HEK293 (cell line): Measurements from ENCODE around the gene IGFL3.

Source experiments
- CTCF ChIA-PET: fragments of 350-600 bp; formaldehyde crosslinking; extraction: SDS; loops from one replicate; lab custom pipeline; 2021; ENCODE audit warnings: antibody characterized with exemption; lab: Yijun Ruan, JAX
- POLR2A ChIA-PET: fragments of 300-600 bp; formaldehyde crosslinking; extraction: SDS; loops from one replicate; lab custom pipeline; 2020; ENCODE audit warnings: antibody characterized with exemption, inconsistent platforms; lab: Yijun Ruan, JAX
- H3K27ac ChIP-seq: fragments of 200-500 bp; sonication (Bioruptor generic); 2 replicates; pipeline ENCODE4 v1.5.1; 2014; ENCODE audit warnings: low read depth, low read length, control low read depth, inconsistent platforms; ENCODE audit errors: extremely low read depth
- H3K36me3 ChIP-seq, 2 experiments: fragments of 200-500 bp in 1 of 2; sonication (Bioruptor generic) in 1 of 2; 1 replicate in 1 of 2; 2 replicates in 1 of 2; pipeline ENCODE4 v1.5.1; 2014 to 2017; ENCODE audit warnings: inconsistent platforms in 2 of 2, low read length in 2 of 2; ENCODE audit not compliant: control insufficient read depth in 2 of 2, insufficient read depth in 1 of 2
- H3K4me1 ChIP-seq: fragments of 200-500 bp; sonication (Bioruptor generic); 2 replicates; pipeline ENCODE4 v1.5.1; 2014; ENCODE audit warnings: mild to moderate bottlenecking, low read length, inconsistent platforms; ENCODE audit not compliant: control insufficient read depth, insufficient read depth
- H3K4me3 ChIP-seq: 2 replicates; pipeline ENCODE4 v1.5.1; 2011; ENCODE audit warnings: low read depth, mild to moderate bottlenecking, control low read depth, low read length, moderate library complexity
- H3K9me3 ChIP-seq: fragments of 200-500 bp; sonication (Bioruptor generic); 2 replicates; pipeline ENCODE4 v1.5.1; 2014; ENCODE audit warnings: low read depth, low read length, inconsistent platforms; ENCODE audit not compliant: control insufficient read depth, insufficient read depth
- BCL11A ChIP-seq: fragments of 450-650 bp; formaldehyde crosslinking; IDR thresholded peaks from 2 replicates; pipeline ENCODE4 v1.5.1; 2016; ENCODE audit warnings: low read depth, missing biosample characterization, missing genetic modification characterization
- BCL11B ChIP-seq: fragments of 450-650 bp; formaldehyde crosslinking; IDR thresholded peaks from 2 replicates; pipeline ENCODE4 v1.5.1; 2016; ENCODE audit warnings: low read depth, missing biosample characterization, missing genetic modification characterization
- EGR2 ChIP-seq: fragments of 450-650 bp; formaldehyde crosslinking; IDR thresholded peaks from 2 replicates; pipeline ENCODE4 v1.5.1; 2016; ENCODE audit warnings: low read depth, missing biosample characterization, missing genetic modification characterization
- IKZF3 ChIP-seq: fragments of 450-650 bp; IDR thresholded peaks from 2 replicates; pipeline ENCODE4 v1.5.0; 2018; ENCODE audit warnings: missing biosample characterization, mild to moderate bottlenecking, missing genetic modification characterization, moderate library complexity
- KLF17 ChIP-seq: fragments of 450-650 bp; formaldehyde crosslinking; IDR thresholded peaks from 2 replicates; pipeline ENCODE4 v1.5.1; 2016; ENCODE audit warnings: missing biosample characterization, missing genetic modification characterization
- MZF1 ChIP-seq: fragments of 450-650 bp; formaldehyde crosslinking; IDR thresholded peaks from 2 replicates; pipeline ENCODE4 v1.5.1; 2017; ENCODE audit warnings: missing biosample characterization, missing genetic modification characterization, borderline replicate concordance
- RBAK ChIP-seq: fragments of 450-650 bp; formaldehyde crosslinking; IDR thresholded peaks from 2 replicates; pipeline ENCODE4 v1.5.1; 2016; ENCODE audit warnings: missing biosample characterization, missing genetic modification characterization
- SETDB1 ChIP-seq: IDR thresholded peaks from one replicate; pipeline ENCODE4 v1.6.1; 2017; ENCODE audit warnings: mild to moderate bottlenecking, low read length, moderate library complexity, mixed read lengths; ENCODE audit not compliant: insufficient read length
- ZBTB21 ChIP-seq: fragments of 450-650 bp; formaldehyde crosslinking; IDR thresholded peaks from 2 replicates; pipeline ENCODE4 v1.5.1; 2017; ENCODE audit warnings: missing biosample characterization, missing genetic modification characterization
- ZBTB26 ChIP-seq: fragments of 450-650 bp; formaldehyde crosslinking; optimal IDR thresholded peaks from 2 replicates; pipeline ENCODE3; 2016; ENCODE audit warnings: missing biosample characterization, mild to moderate bottlenecking, missing genetic modification characterization
- ZIC2 ChIP-seq: fragments of 450-650 bp; formaldehyde crosslinking; IDR thresholded peaks from 2 replicates; pipeline ENCODE4 v1.5.1; 2016; ENCODE audit warnings: missing biosample characterization, missing genetic modification characterization
- ZNF148 ChIP-seq: fragments of 450-650 bp; formaldehyde crosslinking; IDR thresholded peaks from 2 replicates; pipeline ENCODE4 v1.5.0; 2017; ENCODE audit warnings: missing biosample characterization, missing genetic modification characterization, borderline replicate concordance
- ZNF155 ChIP-seq: fragments of 450-650 bp; formaldehyde crosslinking; IDR thresholded peaks from 2 replicates; pipeline ENCODE4 v1.5.1; 2016; ENCODE audit warnings: missing biosample characterization, missing genetic modification characterization
- ZNF302 ChIP-seq: fragments of 450-650 bp; formaldehyde crosslinking; IDR thresholded peaks from 2 replicates; pipeline ENCODE4 v1.5.1; 2016; ENCODE audit warnings: missing biosample characterization, missing genetic modification characterization, low read depth
- ZNF548 ChIP-seq: fragments of 450-650 bp; formaldehyde crosslinking; IDR thresholded peaks from 2 replicates; pipeline ENCODE4 v1.5.1; 2016; ENCODE audit warnings: missing biosample characterization, missing genetic modification characterization
- ZNF580 ChIP-seq: fragments of 450-650 bp; formaldehyde crosslinking; IDR thresholded peaks from 2 replicates; pipeline ENCODE4 v1.5.1; 2016; ENCODE audit warnings: missing biosample characterization, missing genetic modification characterization
- ZNF585B ChIP-seq: fragments of 450-650 bp; formaldehyde crosslinking; IDR thresholded peaks from 2 replicates; pipeline ENCODE4 v1.5.1; 2016; ENCODE audit warnings: missing biosample characterization, missing genetic modification characterization
- ZNF701 ChIP-seq: fragments of 450-650 bp; formaldehyde crosslinking; IDR thresholded peaks from 2 replicates; pipeline ENCODE4 v1.5.1; 2016; ENCODE audit warnings: missing biosample characterization, missing genetic modification characterization
- ZNF707 ChIP-seq: fragments of 450-650 bp; formaldehyde crosslinking; IDR thresholded peaks from 2 replicates; pipeline ENCODE4 v1.5.1; 2016; ENCODE audit warnings: missing biosample characterization, missing genetic modification characterization
- ZSCAN18 ChIP-seq: fragments of 450-650 bp; formaldehyde crosslinking; IDR thresholded peaks from 2 replicates; pipeline ENCODE4 v1.5.1; 2016; ENCODE audit warnings: missing biosample characterization, missing genetic modification characterization

Gene IGFL3

GRCh38 chr19:46131485-46132143 lies 7.1 kb upstream of the IGFL3 start:
- ChIA-PET CTCF (interaction anchor here (0.6 to 1.5 kb wide), 4 partner anchors 30 to 490 kb away, joined by 3 to 4 read pairs (median 3); no protein-coding TSS in a partner anchor), POLR2A (no interaction called here)
- H3K27ac ChIP-seq, result no peak overlapping the region
- H3K36me3 ChIP-seq, result no peaks in the 10 kb centered on the region
- H3K9me3 ChIP-seq, result no peaks in the 10 kb centered on the region; the same call in 1 of the 2 replicates
- no peak overlapping the region for H3K4me3 ChIP-seq
- H3K4me1 ChIP-seq, result peaks cover 10% of the 10 kb centered on the region
- TF ChIP-seq ZNF548 (tag by site-specific recombination), result no peak
- no peak for TF ChIP-seq ZNF148 (tag by site-specific recombination)
- TF ChIP-seq ZSCAN18, result no peak
- TF ChIP-seq KLF17 (tag by site-specific recombination), result no peak
- TF ChIP-seq IKZF3, result no peak
- no peak for TF ChIP-seq ZNF585B (tag by site-specific recombination)
- TF ChIP-seq MZF1, result no peak
- no peak for TF ChIP-seq ZNF155 (tag by site-specific recombination)
- no peak for TF ChIP-seq ZNF707
- TF ChIP-seq ZBTB21 (tag by site-specific recombination), result no peak
- TF ChIP-seq ZNF701 (tag by site-specific recombination), result no peak
- no peak for TF ChIP-seq ZIC2 (tag by site-specific recombination)
- TF ChIP-seq BCL11B (tag by site-specific recombination), result no peak
- TF ChIP-seq ZNF302 (tag by site-specific recombination), result no peak
- TF ChIP-seq RBAK (tag by site-specific recombination), result no peak
- no peak for TF ChIP-seq SETDB1
- TF ChIP-seq EGR2 (tag by site-specific recombination), result no peak
- no peak for TF ChIP-seq ZBTB26 (tag by site-specific recombination)
- TF ChIP-seq ZNF580 (tag by site-specific recombination), result no peak
- no peak for TF ChIP-seq BCL11A (tag by site-specific recombination)
